Limb (tissue), 2 donors: ENCODE results near the gene ERVK3-1.

Experiments
- DNase-seq, 2 donors: peaks; one replicate each; pipeline ENCODE4 v3.0.0-alpha.2; 2016; ENCODE audit errors: extremely low spot score in 2 of 2

The ERVK3-1 gene

DNA sequence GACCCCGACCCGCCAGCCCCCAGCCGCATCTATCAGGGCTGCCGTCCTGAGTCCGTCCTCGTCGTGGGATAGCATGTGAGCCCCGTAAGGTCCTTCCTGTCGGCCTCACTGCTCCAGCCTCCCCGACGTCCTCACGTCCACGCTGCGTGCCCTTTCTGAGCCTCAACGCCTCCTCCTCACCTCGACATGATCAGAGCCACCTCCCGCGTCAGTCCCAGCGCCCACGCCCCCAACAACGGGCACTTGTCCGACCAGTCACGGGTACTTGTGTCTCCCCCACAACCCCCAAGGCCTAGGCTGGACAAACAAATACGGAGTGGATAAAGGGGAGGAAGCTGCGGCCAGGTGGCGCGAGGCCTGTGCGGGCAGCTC lies 56.7 kb downstream of the ERVK3-1 start:
- DNase-seq, result no peak

DNA sequence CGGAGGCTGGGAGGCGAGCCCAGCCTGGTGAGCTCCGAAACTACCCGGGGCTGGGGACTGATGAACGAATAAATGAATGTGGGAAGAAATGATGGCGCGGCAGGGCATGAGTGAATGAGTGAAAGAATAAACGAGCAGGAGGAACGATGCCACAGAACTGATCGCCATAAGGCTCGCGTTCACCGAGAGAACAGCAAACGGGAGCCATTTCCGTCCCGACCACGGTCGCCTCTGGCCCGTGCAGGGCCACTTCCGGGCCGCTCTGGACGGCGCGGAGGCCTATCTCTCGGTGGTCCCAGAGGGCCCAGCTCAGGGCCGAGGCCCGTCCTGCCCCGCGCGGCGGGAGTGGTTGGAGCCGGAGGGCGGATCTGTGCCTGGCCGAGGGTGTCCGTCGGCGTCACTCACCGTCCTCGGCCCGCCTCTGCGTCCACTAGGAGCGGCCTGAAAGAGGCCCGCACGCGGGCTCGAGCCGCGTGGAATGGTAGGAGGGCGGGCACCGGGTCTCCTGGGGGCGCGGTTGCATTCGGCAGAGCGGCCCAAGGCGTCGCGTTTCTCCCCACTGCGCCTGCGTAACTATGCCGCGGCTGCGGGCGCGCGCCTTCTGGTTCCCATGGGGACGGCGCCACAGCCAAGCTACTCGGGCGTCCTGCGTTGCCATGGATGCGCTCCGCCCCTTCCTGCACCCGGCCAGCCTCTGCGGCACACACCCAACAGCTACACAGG lies 57.3 kb downstream of the ERVK3-1 start, which contains the start of gene ZNF497:
ZNF497 (minus strand) TSS at position 480 of the 723 bp plus-strand sequence. CDS start 5,116 bp downstream, outside the sequence.
- peak; percentile 94 to 97 for DNase-seq

DNA sequence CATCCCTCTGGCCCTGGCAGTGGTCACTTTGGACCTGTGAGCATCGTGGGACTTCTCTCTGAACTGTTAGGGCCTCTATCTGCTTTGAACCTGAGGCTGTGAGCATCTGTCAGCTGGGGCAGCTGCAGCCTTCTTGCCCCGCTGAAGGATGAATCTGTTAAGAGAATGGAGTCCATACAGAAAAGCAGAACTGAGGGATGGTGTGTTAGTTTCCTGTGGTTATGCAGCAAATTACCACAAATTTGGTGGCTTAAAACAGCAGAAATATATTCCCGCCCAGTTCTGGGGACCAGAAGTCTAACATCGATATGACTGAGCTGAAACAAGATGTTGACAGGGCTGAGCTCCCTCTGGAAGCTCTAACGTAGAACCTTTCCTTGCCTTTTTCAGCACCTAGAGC lies 59.0 kb downstream of the ERVK3-1 start:
- DNase-seq, result no peak
